Measurements from ENCODE around the gene TP53.
"Not testable (repeated sequence)": the region's sequence is repeated elsewhere in the genome, so short reads cannot be mapped to it uniquely, and the experiment has no call there.

Gene TP53

GRCh38 chr17:7673239-7673638 lies 14.1 kb downstream of the TP53 start:
- DNase-seq: no peak

- DNase-seq: no peak
Observed at GRCh38 chr17:7668482-7668881, 18.8 kb downstream of the TP53 start.

DNA sequence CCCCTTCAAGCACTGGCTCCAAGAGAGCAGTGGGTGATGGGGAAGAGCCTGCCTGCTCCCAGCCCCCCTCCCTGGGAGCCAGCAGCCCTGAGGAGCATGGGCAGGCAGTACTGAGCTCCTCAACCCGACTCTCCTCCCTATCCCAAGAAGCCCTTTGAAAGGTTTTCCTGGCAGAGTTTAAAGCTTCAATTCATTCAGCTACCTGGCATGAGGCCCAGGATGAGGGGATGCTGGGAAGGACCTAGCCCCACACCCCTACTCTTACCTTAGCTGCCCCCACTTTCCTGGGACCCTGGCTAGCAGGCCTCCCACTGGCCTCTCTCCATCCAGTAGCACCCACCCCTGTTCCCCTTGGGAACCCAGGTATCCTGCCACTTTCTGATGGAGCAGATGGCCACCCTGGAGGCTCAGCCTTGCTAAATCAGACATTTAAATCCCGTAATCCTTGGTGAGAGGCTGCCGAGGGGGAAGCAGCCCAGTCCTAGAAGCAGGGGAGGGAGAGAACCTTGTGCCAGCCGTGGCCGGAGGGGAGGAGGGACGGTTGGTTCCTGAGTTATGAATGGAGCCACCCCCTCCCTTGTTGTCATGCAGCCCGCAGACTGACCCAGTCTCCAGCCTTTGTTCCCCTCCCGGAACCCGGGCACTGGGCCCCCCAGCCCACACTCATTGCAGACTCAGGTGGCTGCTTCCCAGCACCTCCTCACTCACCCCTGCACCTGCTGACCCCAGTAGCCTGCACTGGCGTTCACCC lies 19.5 kb downstream of the TP53 start:
- DNase-seq: no peak

- no peak for DNase-seq
Observed at GRCh38 chr17:7656958-7657609, 30.2 kb downstream of the TP53 start.

DNA sequence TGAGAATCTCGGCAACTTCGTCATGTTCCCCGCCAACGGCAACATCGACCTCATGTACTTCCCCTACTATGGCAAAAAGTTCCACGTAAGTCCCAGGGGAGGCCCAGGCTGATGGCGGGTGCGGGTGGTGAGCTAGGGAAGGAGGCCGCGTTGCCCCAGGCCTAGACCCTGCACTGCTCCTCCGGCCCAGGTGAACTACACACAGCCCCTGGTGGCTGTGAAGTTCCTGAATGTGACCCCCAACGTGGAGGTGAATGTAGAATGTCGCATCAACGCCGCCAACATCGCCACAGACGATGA lies 31.8 kb downstream of the TP53 start:
- DNase-seq: no peak

- peak; percentile 17 for DNase-seq
Observed at GRCh38 chr17:7654832-7655540, 32.3 kb downstream of the TP53 start.

- DNase-seq: no peak
Observed at GRCh38 chr17:7652388-7653356, 34.6 kb downstream of the TP53 start.

GRCh38 chr17:7651665-7652387 lies 35.5 kb downstream of the TP53 start:
- DNase-seq: no peak

DNA sequence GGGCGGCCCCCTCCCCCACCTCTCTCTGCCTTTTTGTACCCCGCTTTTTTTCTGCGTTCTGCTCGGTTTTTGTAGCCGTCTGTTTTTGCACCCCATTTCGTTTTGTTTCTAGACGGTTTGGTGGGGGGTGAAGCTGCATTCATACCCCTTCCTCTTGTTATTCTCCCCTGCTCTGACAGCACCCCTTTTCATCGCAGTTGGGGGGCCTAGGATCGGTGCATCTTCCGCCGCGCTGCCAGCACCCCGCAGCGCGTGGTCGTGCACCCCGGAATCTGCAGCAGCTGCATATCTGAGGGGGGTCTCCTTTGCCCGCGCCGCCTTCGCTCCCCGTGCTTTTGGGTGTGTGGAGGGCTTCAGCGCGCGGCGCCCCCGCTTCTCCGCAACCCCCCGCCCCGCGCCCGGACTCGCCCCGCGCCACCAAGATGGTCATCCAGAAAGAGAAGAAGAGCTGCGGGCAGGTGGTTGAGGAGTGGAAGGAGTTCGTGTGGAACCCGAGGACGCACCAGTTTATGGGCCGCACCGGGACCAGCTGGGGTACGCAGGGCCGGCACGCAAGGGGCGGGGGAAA lies 36.1 kb downstream of the TP53 start:
- DNase-seq: no peak

GRCh38 chr17:7650509-7651096 lies 36.7 kb downstream of the TP53 start, which contains the start of gene ATP1B2:
ATP1B2 (plus strand) TSS chr17:7650926; CDS start chr17:7651519, 593 bp downstream.
- no peak for DNase-seq

- no peak for DNase-seq
Observed at GRCh38 chr17:7647018-7647417, 40.3 kb downstream of the TP53 start.

GRCh38 chr17:7646457-7646856 lies 40.8 kb downstream of the TP53 start:
- DNase-seq: no peak

DNA sequence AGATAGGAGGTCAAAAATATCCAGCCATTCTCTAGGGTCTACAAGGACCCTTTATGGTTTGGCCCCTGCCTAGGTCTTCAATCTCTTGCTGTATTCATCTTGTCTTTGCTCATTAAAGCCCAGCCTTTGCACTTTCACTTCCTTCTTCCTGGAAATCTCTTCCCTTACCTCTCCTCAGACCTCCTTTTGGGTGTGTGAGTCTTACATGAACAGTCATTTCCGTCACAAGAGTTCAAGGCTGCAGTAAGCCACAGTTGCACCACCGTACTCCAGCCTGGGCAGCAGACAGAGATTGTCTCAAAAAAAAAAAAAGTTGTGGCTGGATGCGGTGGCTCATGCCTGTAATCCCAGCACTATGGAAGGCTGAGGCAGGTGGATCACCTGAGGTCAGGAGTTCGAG lies 42.5 kb downstream of the TP53 start:
- no peak for DNase-seq

GRCh38 chr17:7641635-7642034 lies 45.7 kb downstream of the TP53 start:
- DNase-seq: not testable (repeated sequence)

DNA sequence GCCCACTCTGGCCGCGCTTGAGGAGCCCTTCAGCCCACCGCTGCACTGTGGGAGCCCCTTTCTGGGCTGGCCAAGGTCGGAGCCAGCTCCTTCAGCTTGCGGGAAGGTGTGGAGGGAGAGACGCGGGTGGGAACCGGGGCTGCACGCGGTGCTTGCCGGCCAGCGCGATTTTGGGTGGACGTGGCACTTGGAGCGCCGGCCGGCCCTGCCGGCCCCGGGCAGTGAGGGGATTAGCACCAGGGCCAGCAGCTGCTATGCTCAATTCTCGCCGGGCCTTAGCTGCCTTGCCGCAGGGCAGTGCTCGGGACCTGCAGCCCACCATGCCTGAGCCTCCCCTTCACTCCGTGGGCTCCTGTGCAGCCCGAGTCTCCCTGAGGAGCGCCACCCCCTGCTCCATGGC lies 46.5 kb downstream of the TP53 start:
- no peak for DNase-seq

GRCh38 chr17:7636163-7636562 lies 51.1 kb downstream of the TP53 start:
- no peak for DNase-seq

DNA sequence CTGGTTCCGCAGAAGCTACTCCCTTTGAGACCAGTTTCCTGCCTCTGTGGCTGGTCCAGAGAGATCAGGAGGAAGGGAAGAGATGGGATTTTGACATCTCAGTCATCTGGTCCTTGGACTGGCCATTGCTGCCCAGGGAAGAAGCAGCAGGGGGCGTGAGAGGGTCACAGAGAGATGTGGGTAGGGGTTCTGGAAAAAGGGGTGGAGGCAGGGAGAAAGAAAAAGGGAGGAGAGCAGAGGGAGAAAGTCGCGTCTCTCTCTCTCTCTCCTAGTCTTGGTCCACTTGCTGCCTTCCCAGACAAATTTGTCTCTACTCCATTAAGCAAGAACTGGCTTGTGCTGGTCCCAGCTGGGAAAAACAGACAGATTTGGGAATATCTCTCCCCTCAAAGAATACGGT lies 52.9 kb downstream of the TP53 start:
- DNase-seq: peak; percentile 32

DNA sequence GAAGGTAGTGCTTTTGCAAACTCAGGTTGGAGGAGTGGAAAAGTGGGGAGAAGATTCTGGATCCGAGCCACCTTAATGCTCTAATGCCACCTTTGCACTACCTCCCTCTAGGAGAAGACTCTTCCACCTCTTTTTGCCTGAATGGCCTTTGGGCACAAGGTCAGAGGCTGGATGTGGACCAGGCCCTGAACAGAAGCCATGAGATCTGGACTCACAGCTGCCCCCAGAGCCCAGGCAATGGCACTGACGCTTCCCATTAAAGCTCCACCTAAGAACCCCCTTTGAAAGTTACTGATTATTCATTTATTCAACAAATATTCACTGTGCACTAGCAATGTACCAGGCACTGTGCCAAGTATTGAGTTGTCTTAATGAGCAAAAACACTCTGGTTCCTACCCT lies 54.2 kb downstream of the TP53 start:
- DNase-seq: no peak

- peak; percentile 44 for DNase-seq
Observed at GRCh38 chr17:7632492-7632894, 54.8 kb downstream of the TP53 start.

- no peak for DNase-seq
Observed at GRCh38 chr17:7631398-7632380, 55.6 kb downstream of the TP53 start.

All from fibroblast of skin of abdomen (primary cell).